A549 (cell line): ENCODE results near the gene BRD3OS. TPM values are rescaled to one million over a fixed set of nuclear protein-coding genes. Genes with fewer than 3 reads are reported as not detected.

Experiments used
- ATAC-seq, 2 experiments: fragments of 200-7000 bp in 1 of 2; fragments of >200 bp in 1 of 2; cut with Nextera tagmentation in 1 of 2; cut with Tn5 transposase in 1 of 2; 3 replicates each; pipeline versions ENCODE4 v1.8.0 to v1.9.1; 2018 to 2020; ENCODE audit warnings: mild to moderate bottlenecking in 1 of 2, moderate library complexity in 1 of 2
- CTCF ChIA-PET: fragments of 300-600 bp; sonication (Branson Sonifier 250); formaldehyde crosslinking; extraction: SDS; loops from one replicate; lab custom pipeline; 2021; ENCODE audit warnings: antibody characterized with exemption, inconsistent platforms; lab: Yijun Ruan, JAX
- POLR2A ChIA-PET: fragments of 350-600 bp; formaldehyde crosslinking; extraction: SDS; loops from one replicate; lab custom pipeline; 2021; ENCODE audit warnings: antibody characterized with exemption, inconsistent platforms; lab: Yijun Ruan, JAX
- DNase-seq, 2 experiments: peaks; one replicate each; pipeline versions ENCODE4 v3.0.0 to v3.0.0-alpha.2; 2011 to 2016; ENCODE audit warnings: low read depth in 1 of 2, low spot score in 1 of 2
- FAIRE-seq: peaks from 2 replicates; lab custom pipeline; 2011; peaks lifted over from hg19 to GRCh38; lab: Jason Lieb, UNC
- H3K27ac ChIP-seq, 2 experiments: fragments of >200 bp; sonication (Bioruptor Twin); formaldehyde crosslinking; 3 replicates each; pipeline ENCODE4 v1.5.1; 2016 to 2017
- H3K4me1 ChIP-seq: fragments of >200 bp; sonication (Bioruptor Twin); formaldehyde crosslinking; 3 replicates; pipeline ENCODE4 v1.6.1; 2016
- H3K4me2 ChIP-seq: fragments of >200 bp; sonication (Bioruptor Twin); formaldehyde crosslinking; 3 replicates; pipeline ENCODE4 v1.6.1; 2016
- H3K4me3 ChIP-seq: fragments of >200 bp; sonication (Bioruptor Twin); formaldehyde crosslinking; 3 replicates; pipeline ENCODE4 v1.5.1; 2016
- H3K9me3 ChIP-seq: fragments of >200 bp; sonication (Bioruptor Twin); formaldehyde crosslinking; 3 replicates; pipeline ENCODE4 v1.6.1; 2016
- BHLHE40 ChIP-seq: IDR thresholded peaks from 2 replicates; pipeline ENCODE4 v1.6.1; 2012; ENCODE audit warnings: low read depth, low read length, inconsistent platforms
- CBX2 ChIP-seq: fragments of 200-600 bp; sonication (generic); IDR thresholded peaks from 2 replicates; pipeline ENCODE4 v1.6.1; 2016; ENCODE audit warnings: low read depth, mild to moderate bottlenecking, borderline replicate concordance
- ELK1 ChIP-seq: fragments of 150-350 bp; IDR thresholded peaks from 2 replicates; pipeline ENCODE4 v1.6.1; 2014; ENCODE audit warnings: low read depth, mild to moderate bottlenecking, low read length
- FOSB ChIP-seq: fragments of 250-450 bp; sonication (Bioruptor Pico); IDR thresholded peaks from 2 replicates; pipeline ENCODE4 v1.5.0; 2020; ENCODE audit warnings: mild to moderate bottlenecking, moderate library complexity
- GATA3 ChIP-seq: IDR thresholded peaks from 2 replicates; pipeline ENCODE4 v1.6.1; 2012; ENCODE audit warnings: borderline replicate concordance
- HDAC2 ChIP-seq: fragments of 200-600 bp; sonication (generic); IDR thresholded peaks from 2 replicates; pipeline ENCODE4 v1.6.1; 2016
- HEYL ChIP-seq: fragments of 250-450 bp; sonication (Bioruptor Pico); IDR thresholded peaks from 2 replicates; pipeline ENCODE4 v1.8.0; 2021; ENCODE audit warnings: mild to moderate bottlenecking, moderate library complexity
- JUN ChIP-seq, 2 experiments: fragments of >200 bp; sonication (Bioruptor Twin); formaldehyde crosslinking; IDR thresholded peaks; 2 replicates in 1 of 2; 3 replicates in 1 of 2; pipeline ENCODE4 v1.6.1; 2016 to 2017
- JUNB ChIP-seq: fragments of >200 bp; sonication (Bioruptor Twin); formaldehyde crosslinking; IDR thresholded peaks from 2 replicates; pipeline ENCODE4 v1.6.1; 2016
- KDM5A ChIP-seq: fragments of 200-600 bp; sonication (generic); IDR thresholded peaks from 2 replicates; pipeline ENCODE4 v1.6.1; 2016; ENCODE audit warnings: antibody characterized with exemption, mild to moderate bottlenecking
- MYC ChIP-seq: IDR thresholded peaks from 2 replicates; pipeline ENCODE4 v1.6.1; 2012; ENCODE audit warnings: mild to moderate bottlenecking, inconsistent platforms, low read length, improper control_type of control experiment, borderline replicate concordance
- POLR2AphosphoS2 ChIP-seq: conservative IDR thresholded peaks from 2 replicates; pipeline ENCODE4 v1.6.1; 2012; ENCODE audit warnings: low read length, improper control_type of control experiment, inconsistent platforms
- RAD21 ChIP-seq, 2 experiments: fragments of >200 bp in 1 of 2; sonication (Bioruptor Twin) in 1 of 2; formaldehyde crosslinking in 1 of 2; IDR thresholded peaks in 1 of 2; conservative IDR thresholded peaks in 1 of 2; 2 replicates in 1 of 2; 3 replicates in 1 of 2; pipeline ENCODE4 v1.6.1; 2012 to 2018; ENCODE audit warnings: inconsistent platforms in 1 of 2
- RARB ChIP-seq: fragments of 250-450 bp; sonication (Bioruptor Pico); IDR thresholded peaks from 2 replicates; pipeline ENCODE4 v1.8.0; 2021; ENCODE audit warnings: mild to moderate bottlenecking, moderate library complexity
- RCOR1 ChIP-seq: fragments of 150-350 bp; IDR thresholded peaks from 2 replicates; pipeline ENCODE4 v1.6.1; 2014; ENCODE audit warnings: antibody characterized with exemption, low read length, low read depth
- REST ChIP-seq: fragments of 200-600 bp; sonication (generic); IDR thresholded peaks from 2 replicates; pipeline ENCODE4 v1.6.1; 2016; ENCODE audit warnings: antibody characterized with exemption, mild to moderate bottlenecking, moderate library complexity
- RFX5 ChIP-seq: fragments of 450-650 bp; IDR thresholded peaks from 2 replicates; pipeline ENCODE4 v1.7.1; 2014; ENCODE audit warnings: antibody characterized with exemption, mild to moderate bottlenecking, moderate library complexity
- SMC3 ChIP-seq: fragments of >200 bp; sonication (Bioruptor Twin); formaldehyde crosslinking; IDR thresholded peaks from 3 replicates; pipeline ENCODE4 v1.6.1; 2018; ENCODE audit warnings: inconsistent platforms
- SREBF2 ChIP-seq: fragments of 450-650 bp; IDR thresholded peaks from 2 replicates; pipeline ENCODE4 v1.6.1; 2014; ENCODE audit warnings: mild to moderate bottlenecking, moderate library complexity
- ZC3H11A ChIP-seq: fragments of 450-650 bp; IDR thresholded peaks from 2 replicates; pipeline ENCODE4 v1.6.1; 2014; ENCODE audit warnings: antibody characterized with exemption, mild to moderate bottlenecking
- ZFP36 ChIP-seq: fragments of 450-650 bp; IDR thresholded peaks from 2 replicates; pipeline ENCODE4 v1.6.1; 2014; ENCODE audit warnings: borderline replicate concordance; ENCODE audit not compliant: partially characterized antibody
- ZSCAN20 ChIP-seq: fragments of 250-450 bp; sonication (Bioruptor Pico); IDR thresholded peaks from 2 replicates; pipeline ENCODE4 v1.8.0; 2022; ENCODE audit warnings: mild to moderate bottlenecking, moderate library complexity
- WGBS: methylation state at CpG from one replicate; pipeline ENCODE4 v1.1.6; 2017; ENCODE audit errors: missing lambda C conversion rate; 5-methylcytosine and 5-hydroxymethylcytosine counted together
- polyA plus RNA-seq, 4 experiments: library from polyadenylated mRNA; depleted of rRNA in 3 of 4; stranded (reverse); fragments of >200 nt; fragmentation: RNase III in 1 of 4; extraction: RNeasy Plus Mini Kit Qiagen cat#74134 plus additional on column Dnase treatment in 1 of 4; gene quantifications; 2 replicates in 3 of 4; 3 replicates in 1 of 4; pipeline ENCODE4 v1.2.3, GENCODE V29; 2011 to 2017
- TF ChIP-seq, protein P1 (sequence below): fragments of >200 bp; sonication (Bioruptor Twin); formaldehyde crosslinking; IDR thresholded peaks from 3 replicates; pipeline ENCODE4 v1.5.1; 2016
- TF ChIP-seq, protein P2 (sequence below): IDR thresholded peaks from 2 replicates; pipeline ENCODE4 v1.6.1; 2012
- TF ChIP-seq, protein P3 (sequence below): fragments of 250-450 bp; sonication (Bioruptor Pico); IDR thresholded peaks from 2 replicates; pipeline ENCODE4 v1.5.0; 2020; ENCODE audit warnings: low read depth, mild to moderate bottlenecking, moderate library complexity

The BRD3OS gene
- polyA plus RNA-seq, 2 of the 4 experiments (the other 2 are of a cell fraction), result 10.4 to 10.8 TPM

DNA sequence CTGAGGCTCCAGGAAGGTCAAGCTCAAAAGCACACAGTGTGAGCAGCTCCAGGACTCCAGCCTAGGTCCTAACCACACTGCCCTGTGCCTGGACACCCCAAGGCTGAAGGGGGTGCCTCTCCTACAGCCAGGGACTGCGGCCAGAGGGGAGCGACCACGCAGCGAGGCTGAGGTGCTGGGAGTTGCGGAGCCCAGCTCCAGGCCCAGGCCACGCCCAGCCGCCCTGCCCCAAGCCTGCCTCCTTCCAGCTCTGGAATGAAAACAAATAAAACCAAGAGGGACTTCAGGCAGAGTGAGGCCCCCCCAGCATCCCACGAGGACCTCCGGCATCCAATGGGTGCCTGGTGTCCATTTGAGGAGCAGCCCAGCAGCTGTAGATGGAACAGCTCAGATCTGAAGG lies 48.4 kb upstream of the BRD3OS start:
- POLR2A ChIA-PET, result no interaction called here
- CTCF ChIA-PET, result interaction anchor here (3.2 to 7.1 kb wide), 2 partner anchors 17 to 194 kb away, joined by 14 to 48 read pairs; no protein-coding TSS in a partner anchor
- ATAC-seq, result no peak
- WGBS, result 92% methylated on average over 9 of the region's 9 CpGs
- TF ChIP-seq, protein P1, sequence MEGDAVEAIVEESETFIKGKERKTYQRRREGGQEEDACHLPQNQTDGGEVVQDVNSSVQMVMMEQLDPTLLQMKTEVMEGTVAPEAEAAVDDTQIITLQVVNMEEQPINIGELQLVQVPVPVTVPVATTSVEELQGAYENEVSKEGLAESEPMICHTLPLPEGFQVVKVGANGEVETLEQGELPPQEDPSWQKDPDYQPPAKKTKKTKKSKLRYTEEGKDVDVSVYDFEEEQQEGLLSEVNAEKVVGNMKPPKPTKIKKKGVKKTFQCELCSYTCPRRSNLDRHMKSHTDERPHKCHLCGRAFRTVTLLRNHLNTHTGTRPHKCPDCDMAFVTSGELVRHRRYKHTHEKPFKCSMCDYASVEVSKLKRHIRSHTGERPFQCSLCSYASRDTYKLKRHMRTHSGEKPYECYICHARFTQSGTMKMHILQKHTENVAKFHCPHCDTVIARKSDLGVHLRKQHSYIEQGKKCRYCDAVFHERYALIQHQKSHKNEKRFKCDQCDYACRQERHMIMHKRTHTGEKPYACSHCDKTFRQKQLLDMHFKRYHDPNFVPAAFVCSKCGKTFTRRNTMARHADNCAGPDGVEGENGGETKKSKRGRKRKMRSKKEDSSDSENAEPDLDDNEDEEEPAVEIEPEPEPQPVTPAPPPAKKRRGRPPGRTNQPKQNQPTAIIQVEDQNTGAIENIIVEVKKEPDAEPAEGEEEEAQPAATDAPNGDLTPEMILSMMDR, result no peak
- no peak for TF ChIP-seq MYC
- TF ChIP-seq HEYL (CRISPR knock-in tag), result no peak
- no peak for TF ChIP-seq BHLHE40
- TF ChIP-seq KDM5A, result no peak
- no peak for TF ChIP-seq RFX5
- no peak for TF ChIP-seq GATA3
- TF ChIP-seq HDAC2, result no peak
- TF ChIP-seq SMC3, result no peak
- no peak for TF ChIP-seq RAD21 (conservative IDR thresholded peaks at IDR 0.05 in 1 of 2, IDR thresholded peaks at IDR 0.05 in 1 of 2)
- TF ChIP-seq, protein P2, sequence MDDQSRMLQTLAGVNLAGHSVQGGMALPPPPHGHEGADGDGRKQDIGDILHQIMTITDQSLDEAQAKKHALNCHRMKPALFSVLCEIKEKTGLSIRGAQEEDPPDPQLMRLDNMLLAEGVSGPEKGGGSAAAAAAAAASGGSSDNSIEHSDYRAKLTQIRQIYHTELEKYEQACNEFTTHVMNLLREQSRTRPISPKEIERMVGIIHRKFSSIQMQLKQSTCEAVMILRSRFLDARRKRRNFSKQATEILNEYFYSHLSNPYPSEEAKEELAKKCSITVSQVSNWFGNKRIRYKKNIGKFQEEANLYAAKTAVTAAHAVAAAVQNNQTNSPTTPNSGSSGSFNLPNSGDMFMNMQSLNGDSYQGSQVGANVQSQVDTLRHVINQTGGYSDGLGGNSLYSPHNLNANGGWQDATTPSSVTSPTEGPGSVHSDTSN, result no peak
- no peak for TF ChIP-seq FOSB (CRISPR knock-in tag)
- no peak for TF ChIP-seq ELK1
- TF ChIP-seq POLR2AphosphoS2, result no peak
- TF ChIP-seq, protein P3, sequence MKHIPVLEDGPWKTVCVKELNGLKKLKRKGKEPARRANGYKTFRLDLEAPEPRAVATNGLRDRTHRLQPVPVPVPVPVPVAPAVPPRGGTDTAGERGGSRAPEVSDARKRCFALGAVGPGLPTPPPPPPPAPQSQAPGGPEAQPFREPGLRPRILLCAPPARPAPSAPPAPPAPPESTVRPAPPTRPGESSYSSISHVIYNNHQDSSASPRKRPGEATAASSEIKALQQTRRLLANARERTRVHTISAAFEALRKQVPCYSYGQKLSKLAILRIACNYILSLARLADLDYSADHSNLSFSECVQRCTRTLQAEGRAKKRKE, result no peak
- no peak for TF ChIP-seq CBX2
- no peak for TF ChIP-seq ZSCAN20 (CRISPR knock-in tag)
- TF ChIP-seq ZC3H11A, result no peak
- Histone ChIP-seq H3K9me3 (no peaks in the 10 kb centered on the region), H3K4me3 (no peak overlapping the region), H3K4me2 (no peak overlapping the region), H3K4me1 (peaks cover 6% of the 10 kb centered on the region; the same call in 2 of the 3 replicates), H3K27ac (no peak overlapping the region)
- no peak for FAIRE-seq
- no peak for DNase-seq

DNA sequence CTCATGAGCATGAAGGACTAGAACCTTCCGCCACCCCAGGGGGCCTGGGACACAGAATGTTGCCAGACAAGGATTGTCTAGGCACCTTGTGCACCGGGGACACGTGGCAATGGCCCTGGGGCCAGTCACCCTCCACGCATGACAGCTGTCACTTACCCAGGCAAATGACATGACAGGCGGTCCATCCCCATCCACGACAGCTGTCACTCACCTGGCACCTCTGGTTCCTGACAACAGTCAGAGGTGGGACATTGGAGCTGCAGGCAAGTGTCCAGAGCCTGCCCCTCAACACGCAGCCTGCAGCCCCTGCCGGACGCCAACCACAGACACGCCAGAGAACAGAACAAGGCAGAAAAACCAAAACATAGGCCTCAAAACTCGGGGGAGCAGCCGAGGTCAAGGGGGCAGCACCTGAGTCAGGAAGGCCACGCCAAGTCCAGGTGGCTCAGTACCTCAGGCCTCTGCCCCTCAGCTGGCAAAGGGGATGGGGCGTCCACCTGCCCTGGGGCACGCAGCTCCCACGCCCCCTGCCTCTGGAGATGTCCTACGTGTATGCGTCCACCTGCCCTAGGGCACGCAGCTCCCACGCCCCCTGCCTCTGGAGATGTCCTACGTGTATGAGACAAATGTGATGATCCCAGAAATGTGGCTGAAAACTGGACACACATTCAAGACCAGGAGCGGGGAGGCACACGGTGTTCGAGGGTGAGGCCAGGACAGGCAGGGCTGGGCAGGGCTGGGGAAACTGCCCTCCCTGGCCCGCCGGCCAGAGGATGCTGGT lies 47.7 kb upstream of the BRD3OS start:
- WGBS, result 93% methylated on average over 20 of the region's 26 CpGs
- peaks cover 3% of the 10 kb centered on the region; the same call in 1 of the 3 replicates for H3K4me1 ChIP-seq
- TF ChIP-seq KDM5A, result no peak
- no peak for TF ChIP-seq SREBF2
- TF ChIP-seq JUN (IDR thresholded peaks at IDR 0.05), result no peak
- TF ChIP-seq ZFP36, result no peak
- no peak for TF ChIP-seq ZC3H11A
- TF ChIP-seq RARB (CRISPR knock-in tag), result no peak
- TF ChIP-seq, protein P1, result no peak
- TF ChIP-seq RFX5, result no peak
- no peak for TF ChIP-seq FOSB (CRISPR knock-in tag)
- TF ChIP-seq REST, result no peak
- no peak for TF ChIP-seq RCOR1
- no peak for TF ChIP-seq JUNB

More for the DNA sequence above, 47.7 kb upstream of the BRD3OS start:
- DNase-seq, result no peak
- no peak for ATAC-seq
- CTCF ChIA-PET, result interaction anchor here (3.2 to 7.1 kb wide), 2 partner anchors 17 to 195 kb away, joined by 14 to 48 read pairs; no protein-coding TSS in a partner anchor
- no peaks in the 10 kb centered on the region for H3K9me3 ChIP-seq
- no peak overlapping the region for H3K4me3 ChIP-seq
- no peak overlapping the region for H3K27ac ChIP-seq
- H3K4me2 ChIP-seq, result no peak overlapping the region
- POLR2A ChIA-PET, result no interaction called here
- no peak for FAIRE-seq
